HepG2 (cell line): ENCODE measurements around the gene ATP5F1A. TPM values are rescaled to one million over a fixed set of nuclear protein-coding genes. Genes with fewer than 3 reads are reported as not detected.

Experiments
- BATF2 ChIP-seq: sonication (generic); formaldehyde crosslinking; IDR thresholded peaks from 2 replicates; pipeline ENCODE4 v1.8.0; 2022; ENCODE audit warnings: mild to moderate bottlenecking, missing genetic modification reagents, moderate library complexity
- MXI1 ChIP-seq: IDR thresholded peaks from 3 replicates; pipeline ENCODE4 v1.6.1; 2012; ENCODE audit warnings: low read depth, low read length, inconsistent platforms, borderline replicate concordance
- NCOR1 ChIP-seq: fragments of 200-600 bp; sonication (generic); IDR thresholded peaks from 2 replicates; pipeline ENCODE4 v1.7.0; 2017; ENCODE audit warnings: antibody characterized with exemption, low read length, borderline replicate concordance
- SKIL ChIP-seq: sonication (generic); formaldehyde crosslinking; IDR thresholded peaks from 2 replicates; pipeline ENCODE4 v1.8.0; 2022; ENCODE audit warnings: missing genetic modification reagents, mild to moderate bottlenecking, moderate library complexity, borderline replicate concordance
- SMAD3 ChIP-seq: sonication (generic); formaldehyde crosslinking; IDR thresholded peaks from 2 replicates; pipeline ENCODE4 v1.4.0; 2020; ENCODE audit warnings: missing genetic modification reagents
- TFE3 ChIP-seq: IDR thresholded peaks from 2 replicates; pipeline ENCODE4 v1.6.1; 2016
- ZMYM3 ChIP-seq: sonication (generic); formaldehyde crosslinking; IDR thresholded peaks from 2 replicates; pipeline ENCODE4 v1.5.1; 2020; ENCODE audit warnings: mild to moderate bottlenecking, missing genetic modification reagents
- ZNF160 ChIP-seq: sonication (generic); formaldehyde crosslinking; IDR thresholded peaks from 2 replicates; pipeline ENCODE4 v1.8.0; 2022; ENCODE audit warnings: mild to moderate bottlenecking, inconsistent platforms, missing genetic modification reagents
- ZNF234 ChIP-seq: sonication (generic); formaldehyde crosslinking; conservative IDR thresholded peaks from 2 replicates; pipeline ENCODE4 v1.5.1; 2020; ENCODE audit warnings: mild to moderate bottlenecking, missing genetic modification reagents
- ZNF260 ChIP-seq: sonication (generic); formaldehyde crosslinking; IDR thresholded peaks from 2 replicates; pipeline ENCODE4 v1.4.0; 2020; ENCODE audit warnings: missing genetic modification reagents, low read depth, mild to moderate bottlenecking, borderline replicate concordance
- ZNF264 ChIP-seq: sonication (generic); formaldehyde crosslinking; IDR thresholded peaks from 2 replicates; pipeline ENCODE4 v1.4.0; 2020; ENCODE audit warnings: missing genetic modification reagents
- ZNF687 ChIP-seq: sonication (generic); formaldehyde crosslinking; IDR thresholded peaks from 2 replicates; pipeline ENCODE4 v1.5.1; 2020; ENCODE audit warnings: mild to moderate bottlenecking, missing genetic modification reagents, moderate library complexity
- polyA plus RNA-seq, 8 experiments: library from polyadenylated mRNA; depleted of rRNA in 3 of 8; stranded (reverse) in 7 of 8; unstranded in 1 of 8; fragments of >200 nt; fragmentation: Illumina TruSeq in 4 of 8; extraction: Trizol in 4 of 8; gene quantifications; 2 replicates each; pipeline versions ENCODE4 v1.2.1 to v1.2.3, GENCODE V29; 2011 to 2016; ENCODE audit warnings: low read depth in 4 of 8, missing spikeins in 1 of 8, mixed read lengths in 1 of 8; ENCODE audit not compliant: insufficient read depth in 1 of 8
- total RNA-seq, 5 experiments: library from RNA; depleted of rRNA; stranded (reverse); fragments of >200 nt; fragmentation: Illumina TruSeq; extraction: Trizol; gene quantifications; 2 replicates each; pipeline ENCODE4 v1.2.3, GENCODE V29; 2016; ENCODE audit warnings: low read depth in 1 of 5
- TF ChIP-seq, protein P1 (sequence below): sonication (generic); formaldehyde crosslinking; IDR thresholded peaks from 2 replicates; pipeline ENCODE4 v1.4.0; 2020; ENCODE audit warnings: missing genetic modification reagents, borderline replicate concordance

The ATP5F1A gene
- total and polyA plus RNA-seq, 2 of the 13 experiments (the other 11 are each of a cell fraction or from before 2014, with no cell fraction given): 459 to 922 TPM

DNA sequence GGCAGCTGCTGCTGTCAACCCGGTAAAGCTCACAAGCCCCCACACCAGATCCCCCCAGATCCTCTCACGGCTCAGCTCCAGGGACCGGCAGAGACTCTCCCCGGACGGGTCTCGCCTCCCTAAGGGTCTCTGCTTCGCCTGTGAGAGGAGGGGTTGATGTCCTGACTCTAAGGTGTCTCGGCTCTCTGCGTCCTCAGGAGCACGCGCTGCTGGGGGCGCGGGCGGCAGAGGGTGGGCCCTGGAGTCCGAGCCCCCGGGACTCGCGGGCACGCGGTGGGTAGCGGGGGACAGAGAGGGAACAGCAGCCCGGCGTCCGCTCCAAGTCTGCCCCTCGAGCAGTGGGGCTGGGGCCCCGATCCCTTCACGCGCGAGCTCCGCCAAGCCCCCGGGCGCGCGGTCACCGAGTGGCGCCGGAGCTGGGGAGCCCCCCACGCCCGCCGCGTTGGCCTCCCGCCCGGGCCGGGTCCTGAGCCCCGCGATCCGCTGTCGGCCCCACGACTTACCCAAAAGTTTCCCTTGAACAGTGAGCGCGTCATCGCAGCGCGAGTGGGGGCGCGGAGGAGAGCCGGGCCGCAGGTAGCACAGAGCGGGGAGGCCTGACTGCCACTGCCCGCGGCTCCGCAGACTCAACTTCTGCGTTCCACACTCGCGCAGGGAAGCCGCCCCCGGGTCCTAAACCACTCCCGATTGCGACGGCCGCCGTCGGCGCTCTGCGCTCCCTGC, 26.3 kb downstream of the ATP5F1A start, which contains the start of gene PSTPIP2 (continued):
- no peak for TF ChIP-seq TFE3 (CRISPR knock-in tag)
- no peak for TF ChIP-seq SMAD3 (CRISPR knock-in tag)
- TF ChIP-seq ZNF260: no peak
- TF ChIP-seq MXI1: no peak
- TF ChIP-seq ZNF234 (CRISPR knock-in tag): no peak
- peak; percentile 41; the same call in 1 of the 2 replicates for TF ChIP-seq ZMYM3 (CRISPR knock-in tag)
- TF ChIP-seq ZNF687: peak; percentile 52; the same call in 1 of the 2 replicates
- TF ChIP-seq SKIL (CRISPR knock-in tag): no peak
- no peak for TF ChIP-seq BATF2 (CRISPR knock-in tag)
- TF ChIP-seq NCOR1: no peak
- TF ChIP-seq ZNF264 (CRISPR knock-in tag): no peak
- TF ChIP-seq, protein P1, sequence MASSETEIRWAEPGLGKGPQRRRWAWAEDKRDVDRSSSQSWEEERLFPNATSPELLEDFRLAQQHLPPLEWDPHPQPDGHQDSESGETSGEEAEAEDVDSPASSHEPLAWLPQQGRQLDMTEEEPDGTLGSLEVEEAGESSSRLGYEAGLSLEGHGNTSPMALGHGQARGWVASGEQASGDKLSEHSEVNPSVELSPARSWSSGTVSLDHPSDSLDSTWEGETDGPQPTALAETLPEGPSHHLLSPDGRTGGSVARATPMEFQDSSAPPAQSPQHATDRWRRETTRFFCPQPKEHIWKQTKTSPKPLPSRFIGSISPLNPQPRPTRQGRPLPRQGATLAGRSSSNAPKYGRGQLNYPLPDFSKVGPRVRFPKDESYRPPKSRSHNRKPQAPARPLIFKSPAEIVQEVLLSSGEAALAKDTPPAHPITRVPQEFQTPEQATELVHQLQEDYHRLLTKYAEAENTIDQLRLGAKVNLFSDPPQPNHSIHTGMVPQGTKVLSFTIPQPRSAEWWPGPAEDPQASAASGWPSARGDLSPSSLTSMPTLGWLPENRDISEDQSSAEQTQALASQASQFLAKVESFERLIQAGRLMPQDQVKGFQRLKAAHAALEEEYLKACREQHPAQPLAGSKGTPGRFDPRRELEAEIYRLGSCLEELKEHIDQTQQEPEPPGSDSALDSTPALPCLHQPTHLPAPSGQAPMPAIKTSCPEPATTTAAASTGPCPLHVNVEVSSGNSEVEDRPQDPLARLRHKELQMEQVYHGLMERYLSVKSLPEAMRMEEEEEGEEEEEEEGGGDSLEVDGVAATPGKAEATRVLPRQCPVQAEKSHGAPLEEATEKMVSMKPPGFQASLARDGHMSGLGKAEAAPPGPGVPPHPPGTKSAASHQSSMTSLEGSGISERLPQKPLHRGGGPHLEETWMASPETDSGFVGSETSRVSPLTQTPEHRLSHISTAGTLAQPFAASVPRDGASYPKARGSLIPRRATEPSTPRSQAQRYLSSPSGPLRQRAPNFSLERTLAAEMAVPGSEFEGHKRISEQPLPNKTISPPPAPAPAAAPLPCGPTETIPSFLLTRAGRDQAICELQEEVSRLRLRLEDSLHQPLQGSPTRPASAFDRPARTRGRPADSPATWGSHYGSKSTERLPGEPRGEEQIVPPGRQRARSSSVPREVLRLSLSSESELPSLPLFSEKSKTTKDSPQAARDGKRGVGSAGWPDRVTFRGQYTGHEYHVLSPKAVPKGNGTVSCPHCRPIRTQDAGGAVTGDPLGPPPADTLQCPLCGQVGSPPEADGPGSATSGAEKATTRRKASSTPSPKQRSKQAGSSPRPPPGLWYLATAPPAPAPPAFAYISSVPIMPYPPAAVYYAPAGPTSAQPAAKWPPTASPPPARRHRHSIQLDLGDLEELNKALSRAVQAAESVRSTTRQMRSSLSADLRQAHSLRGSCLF (CRISPR knock-in tag): no peak
- no peak for TF ChIP-seq ZNF160 (CRISPR knock-in tag)
